Activated CD4-positive, alpha-beta T cell treated with anti-CD3 and anti-CD28 coated beads, Interleukin-10, Interleukin-2, amounts not matched to agents 100 ng/mL and 50 ng/mL, durations not matched to agents 16 hours and 8 hours (primary cell): ENCODE measurements around the gene UBQLN1.
"Not testable (repeated sequence)": the region's sequence is repeated elsewhere in the genome, so short reads cannot be mapped to it uniquely, and the experiment has no call there.

Experiments used
- DNase-seq: peaks from one replicate; pipeline ENCODE4 v3.0.0-alpha.2; 2020

UBQLN1 gene

GRCh38 chr9:83707768-83708514 lies at the start of gene UBQLN1:
TSS of gene UBQLN1 (minus strand) at chr9:83707958. CDS start at chr9:83707679, 279 bp downstream.
- peak; percentile 93 for DNase-seq

GRCh38 chr9:83754383-83754977 lies 46.7 kb upstream of the UBQLN1 start:
- peak; percentile 39 for DNase-seq

DNA sequence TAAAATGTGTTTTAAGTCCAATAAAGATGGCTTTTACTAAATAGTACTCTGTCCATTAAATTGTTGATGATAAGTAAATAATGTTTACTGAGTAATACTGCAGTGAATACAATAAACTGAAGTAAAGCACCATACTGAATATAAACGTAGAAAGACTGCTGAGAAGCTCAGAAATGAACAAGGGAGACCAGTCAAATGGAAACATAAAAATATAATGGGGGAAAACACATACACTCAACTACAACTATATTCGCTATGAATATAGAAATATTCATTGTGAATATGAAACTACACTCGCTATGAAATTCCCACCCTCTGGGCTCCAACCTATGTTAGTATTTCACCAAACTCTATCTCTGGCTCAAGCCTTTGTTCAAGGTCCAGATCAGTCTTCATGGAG lies 41.9 kb upstream of the UBQLN1 start:
- peak; percentile 18 for DNase-seq

DNA sequence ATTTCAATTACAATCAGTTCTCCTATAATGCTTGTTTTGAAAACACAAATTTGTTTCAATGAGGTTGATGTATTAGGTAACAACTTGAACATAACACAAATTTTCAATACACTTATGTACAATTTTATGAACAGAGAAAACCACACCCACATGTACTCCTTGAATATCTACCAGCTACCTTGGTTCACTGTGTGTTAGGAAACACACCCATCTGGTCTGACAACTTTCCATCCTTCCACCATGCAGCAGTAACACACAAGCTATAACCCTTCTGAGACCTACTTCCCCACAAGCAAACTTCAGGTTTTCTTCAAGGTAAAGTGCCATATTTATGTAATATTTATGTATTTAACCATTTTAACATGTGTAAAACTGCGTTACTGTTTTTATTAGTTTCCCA lies 36.4 kb upstream of the UBQLN1 start:
- no peak for DNase-seq

- no peak for DNase-seq
These were observed 26.0 kb upstream of the UBQLN1 start for GRCh38 chr9:83733739-83734138.

- DNase-seq, result not testable (repeated sequence)
These were observed 21.0 kb upstream of the UBQLN1 start for GRCh38 chr9:83728591-83729368.

DNA sequence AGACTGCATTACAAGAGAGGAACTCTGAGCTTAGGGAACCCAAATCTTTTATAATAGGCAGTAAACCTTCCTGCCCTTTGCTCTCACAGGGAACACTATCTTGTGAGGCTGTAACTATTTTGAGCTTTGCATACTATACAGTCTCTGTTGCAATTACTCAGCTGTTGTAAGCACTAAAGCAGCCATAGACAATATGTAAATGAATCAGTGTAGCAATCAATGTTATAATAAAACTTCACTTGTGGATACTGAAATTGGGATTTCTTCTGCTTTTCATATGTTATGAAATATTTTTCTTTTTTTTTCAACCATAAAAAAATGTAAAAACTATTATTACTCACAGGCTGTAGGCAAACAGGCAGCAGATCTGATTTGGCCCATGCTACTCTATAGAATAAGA lies 16.7 kb upstream of the UBQLN1 start:
- DNase-seq, result no peak

GRCh38 chr9:83722726-83723495 lies 15.2 kb upstream of the UBQLN1 start:
- no peak for DNase-seq

DNA sequence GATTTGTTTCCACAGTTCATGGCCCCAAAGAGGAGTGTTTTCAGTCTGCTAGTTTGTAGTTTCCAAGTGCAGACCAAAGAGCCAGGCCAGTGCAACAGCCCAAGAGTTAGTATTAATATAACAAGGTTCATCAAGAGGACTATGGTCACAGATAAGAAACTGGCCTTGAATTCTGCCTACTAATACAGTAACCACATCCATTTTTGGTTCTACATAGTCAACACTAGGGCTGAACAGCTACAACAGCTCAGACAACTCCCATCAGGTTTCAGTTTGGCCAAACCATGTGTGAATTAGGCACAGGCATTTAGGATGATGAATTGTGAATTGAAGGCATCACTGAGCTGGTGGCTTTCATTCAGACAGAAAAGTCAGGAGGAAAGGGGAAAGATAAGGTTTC lies 13.8 kb upstream of the UBQLN1 start:
- DNase-seq, result no peak

DNA sequence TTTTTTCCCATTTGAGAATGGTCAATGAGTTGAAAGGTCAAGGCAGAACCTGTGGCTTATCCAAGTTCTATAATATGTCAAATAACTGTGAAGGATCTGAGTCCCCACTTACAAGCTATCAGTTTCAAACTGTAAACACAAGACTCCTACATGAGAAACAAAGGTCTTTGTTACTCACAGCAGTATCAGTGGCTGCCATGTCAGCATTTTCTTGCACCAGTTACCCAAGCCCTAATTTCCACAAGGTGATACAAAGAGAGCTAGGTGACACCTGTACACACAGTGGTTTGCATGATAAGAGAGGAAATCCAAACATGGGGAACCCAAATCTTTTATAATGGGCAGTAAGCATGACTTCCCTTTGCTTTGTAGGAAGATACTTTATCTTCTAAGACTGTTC lies 8.0 kb upstream of the UBQLN1 start:
- DNase-seq, result no peak

DNA sequence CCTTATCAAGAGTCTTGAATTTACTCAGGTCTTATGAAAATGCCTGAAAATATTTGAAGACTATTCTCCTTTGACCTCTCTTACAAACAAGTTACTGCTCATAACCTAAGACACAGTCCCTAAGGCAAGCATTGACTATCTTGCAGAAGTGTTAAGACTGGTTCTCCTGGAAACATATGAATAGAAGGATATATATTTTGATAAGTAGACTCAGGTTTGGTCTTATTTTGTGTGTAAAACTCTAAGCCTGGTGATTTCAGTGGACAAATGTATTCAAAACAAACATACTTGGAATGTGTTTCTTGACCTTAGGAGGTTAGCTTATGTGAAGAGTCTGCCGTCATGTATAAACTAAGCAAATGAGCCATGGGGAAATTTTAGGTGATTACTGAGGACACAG lies 7.5 kb upstream of the UBQLN1 start:
- DNase-seq, result no peak

- no peak for DNase-seq
These were observed 6.6 kb upstream of the UBQLN1 start for GRCh38 chr9:83714329-83714728.

GRCh38 chr9:83708515-83709158 lies 879 bp upstream of the UBQLN1 start:
- DNase-seq, result peak; percentile 66

GRCh38 chr9:83707518-83707767 lies 315 bp downstream of the UBQLN1 start:
- DNase-seq, result no peak

DNA sequence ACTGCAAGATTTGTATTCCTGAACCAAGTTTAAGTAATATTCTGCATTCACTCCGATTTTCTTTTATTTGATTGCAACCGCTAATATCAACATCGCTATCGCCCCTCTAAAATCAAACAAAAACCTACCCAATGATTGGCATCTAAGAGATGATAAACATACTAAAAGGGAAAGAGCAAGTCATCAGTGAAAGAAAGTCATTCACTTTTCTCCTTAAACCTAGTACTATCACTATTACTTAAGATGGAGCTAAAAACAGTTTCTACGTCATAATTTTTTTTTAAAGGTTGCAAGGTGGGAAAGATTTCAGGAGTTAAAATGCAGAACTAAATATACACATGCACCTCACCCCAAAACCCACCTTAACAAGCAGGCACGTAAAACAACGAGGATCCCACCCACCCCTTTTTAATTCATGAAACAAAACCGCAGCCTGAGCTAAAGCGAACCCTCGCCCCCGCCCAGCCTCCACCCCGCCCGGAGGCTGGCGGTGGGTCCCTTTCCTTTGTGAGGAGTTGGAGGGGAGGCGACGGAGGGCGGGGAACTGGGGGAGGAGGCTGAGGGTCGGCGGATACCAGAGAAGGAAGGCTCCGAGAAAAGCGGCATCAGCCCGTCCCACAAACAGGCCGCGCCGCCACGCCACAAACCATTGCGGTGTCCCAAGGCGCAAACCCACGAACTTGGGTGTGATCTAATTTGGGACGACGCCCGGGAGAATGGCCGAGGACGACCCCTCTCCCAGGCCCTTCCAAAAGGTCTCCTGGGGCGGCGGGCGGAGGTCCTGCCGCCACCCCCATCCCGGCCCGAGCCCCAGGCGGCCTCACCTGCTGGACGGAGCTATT lies 861 bp downstream of the UBQLN1 start:
- DNase-seq, result peak; percentile 67

GRCh38 chr9:83705219-83705651 lies 2.5 kb downstream of the UBQLN1 start:
- peak; percentile 18 for DNase-seq

- DNase-seq, result no peak
These were observed 6.0 kb downstream of the UBQLN1 start for GRCh38 chr9:83701769-83702168.

DNA sequence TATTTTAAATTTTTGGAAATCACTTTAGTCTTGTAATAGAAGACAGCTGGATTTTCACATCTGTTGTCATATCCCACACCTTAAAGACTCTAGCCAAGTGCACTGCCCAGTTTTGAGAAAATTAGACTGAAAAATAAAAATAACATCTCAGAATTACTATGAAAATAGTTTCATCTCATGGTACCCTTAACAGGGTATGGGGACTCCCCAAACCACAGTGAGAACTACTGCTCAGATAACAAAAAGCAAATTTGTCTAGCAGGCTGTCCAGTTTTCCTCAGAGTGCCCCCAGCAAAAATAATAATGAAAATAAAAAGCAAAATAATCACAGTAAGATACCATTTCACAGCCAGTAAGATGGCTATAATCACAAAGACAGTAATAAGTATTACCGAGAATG lies 6.5 kb downstream of the UBQLN1 start:
- no peak for DNase-seq

DNA sequence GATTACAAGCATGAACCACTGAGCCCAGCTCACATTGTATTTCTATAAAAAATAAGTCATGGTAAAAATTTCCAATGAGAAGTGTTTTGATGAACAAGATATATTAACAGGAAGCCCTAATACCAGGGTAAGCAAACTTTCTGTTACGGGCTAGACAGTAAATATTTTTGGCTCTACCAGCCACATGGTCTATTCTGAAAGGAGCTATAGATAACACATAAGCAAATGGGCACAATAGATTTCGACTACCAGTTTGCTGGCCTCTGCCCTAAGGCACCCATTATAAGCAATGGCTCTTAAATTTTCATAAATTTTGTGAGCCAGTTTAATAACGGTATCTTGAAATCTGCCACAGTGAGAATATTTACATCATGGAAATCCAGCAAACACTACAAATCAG lies 8.1 kb downstream of the UBQLN1 start:
- no peak for DNase-seq

GRCh38 chr9:83698976-83699585 lies 8.7 kb downstream of the UBQLN1 start:
- DNase-seq, result peak; percentile 33

DNA sequence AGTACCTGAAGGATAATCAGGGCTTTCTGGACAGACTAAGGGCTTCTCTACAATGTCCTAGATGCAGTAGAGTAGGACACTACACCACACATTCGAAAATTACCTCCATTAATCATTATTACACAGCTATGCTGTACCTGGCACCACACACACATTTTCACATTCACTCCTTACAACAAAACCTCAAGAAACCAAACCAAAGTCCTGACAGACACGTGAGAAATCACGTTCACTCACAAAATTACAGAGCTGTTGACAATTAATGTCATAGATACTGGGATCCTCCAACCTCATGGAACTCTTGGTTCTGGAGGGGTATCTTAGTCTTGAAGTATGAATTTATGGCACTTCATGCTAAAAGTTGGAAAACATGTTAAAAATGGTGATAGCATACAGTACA lies 16.3 kb downstream of the UBQLN1 start:
- no peak for DNase-seq

DNA sequence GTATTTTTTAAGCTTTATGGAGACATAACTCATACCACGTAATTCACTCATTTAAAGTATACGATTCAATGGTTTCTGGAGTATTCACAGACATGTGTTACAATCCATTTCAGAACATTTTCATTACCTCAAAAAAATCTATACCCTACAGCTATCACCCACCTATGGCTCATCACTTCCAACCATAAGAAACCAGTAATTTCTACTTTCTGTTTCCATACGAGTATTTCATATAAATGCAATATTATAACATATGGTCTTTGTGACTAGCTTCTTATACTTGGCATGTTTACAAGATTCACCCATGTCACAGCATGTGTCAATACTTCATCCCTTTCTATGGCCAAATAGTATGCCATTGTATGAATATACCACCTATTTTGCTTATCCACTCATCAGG lies 18.8 kb downstream of the UBQLN1 start:
- no peak for DNase-seq
